Measurements from ENCODE around the gene SPCS2.
"Not testable (repeated sequence)": the region's sequence is repeated elsewhere in the genome, so short reads cannot be mapped to it uniquely, and the experiment has no call there.

The SPCS2 gene

GRCh38 chr11:74950374-74950969, 1.4 kb downstream of the SPCS2 start:
- DNase-seq = no peak

- DNase-seq = no peak
Observed at GRCh38 chr11:74951226-74951625, 2.2 kb downstream of the SPCS2 start.

- DNase-seq = no peak
Observed at GRCh38 chr11:74952752-74953151, 3.7 kb downstream of the SPCS2 start.

GRCh38 chr11:74953451-74953850, 4.4 kb downstream of the SPCS2 start:
- DNase-seq = no peak

GRCh38 chr11:74954199-74954598, 5.1 kb downstream of the SPCS2 start:
- no peak for DNase-seq

- no peak for DNase-seq
Observed at GRCh38 chr11:74956397-74957015, 7.4 kb downstream of the SPCS2 start.

GRCh38 chr11:74957937-74958629, 9.0 kb downstream of the SPCS2 start:
- no peak for DNase-seq

GRCh38 chr11:74960128-74960527, 11.1 kb downstream of the SPCS2 start:
- not testable (repeated sequence) for DNase-seq

GRCh38 chr11:74966651-74967050, 17.6 kb downstream of the SPCS2 start:
- no peak for DNase-seq

GRCh38 chr11:74970852-74971395, 21.9 kb downstream of the SPCS2 start:
- no peak for DNase-seq

GRCh38 chr11:74971424-74971823, 22.4 kb downstream of the SPCS2 start:
- no peak for DNase-seq

- DNase-seq = no peak
Observed at GRCh38 chr11:74978041-74978440, 29.0 kb downstream of the SPCS2 start.

- DNase-seq = no peak
Observed at GRCh38 chr11:74980634-74981033, 31.6 kb downstream of the SPCS2 start.

- DNase-seq = no peak
Observed at GRCh38 chr11:74981888-74982287, 32.8 kb downstream of the SPCS2 start.

GRCh38 chr11:74984070-74984469, 35.0 kb downstream of the SPCS2 start:
- DNase-seq = no peak

- DNase-seq = no peak
Observed at GRCh38 chr11:74984730-74985129, 35.7 kb downstream of the SPCS2 start.

GRCh38 chr11:74988541-74989259, 39.6 kb downstream of the SPCS2 start, which contains the start of gene NEU3:
Gene NEU3 (plus strand): TSS chr11:74988933. CDS start chr11:74989061, 128 bp downstream.
- DNase-seq = peak; percentile 90

- DNase-seq = peak; percentile 61
Observed at GRCh38 chr11:74989260-74989638, 40.2 kb downstream of the SPCS2 start.

GRCh38 chr11:74990150-74990549, 41.1 kb downstream of the SPCS2 start:
- DNase-seq = not testable (repeated sequence)

GRCh38 chr11:74990941-74991340, 41.9 kb downstream of the SPCS2 start:
- DNase-seq = no peak

- no peak for DNase-seq
Observed at GRCh38 chr11:74992852-74993251, 43.8 kb downstream of the SPCS2 start.

- no peak for DNase-seq
Observed at GRCh38 chr11:75000975-75001354, 51.9 kb downstream of the SPCS2 start.

- peak; percentile 68 for DNase-seq
Observed at GRCh38 chr11:75001686-75002085, 52.6 kb downstream of the SPCS2 start.

All from NCI-H526 treated with DMSO at 0.1 percent for 48 hours (cell line).